K562 (cell line): ENCODE results near the gene TNFSF13. TPM values are rescaled to one million over a fixed set of nuclear protein-coding genes. Genes with fewer than 3 reads are reported as not detected.
A peak's percentile ranks its signal among the peaks of the same experiment; 100 is the strongest.

ENCODE experiments used
- CEBPG ChIP-seq, 3 experiments: fragments of 200-800 bp in 1 of 3; sonication (Bioruptor generic) in 1 of 3; sonication (generic) in 1 of 3; formaldehyde crosslinking in 1 of 3; IDR thresholded peaks in 2 of 3; conservative IDR thresholded peaks in 1 of 3; 2 replicates each; pipeline versions ENCODE4 v1.6.1 to v1.8.0; 2016 to 2022; ENCODE audit warnings: missing compliant biosample characterization in 2 of 3, missing genetic modification characterization in 2 of 3, mild to moderate bottlenecking in 1 of 3, missing genetic modification reagents in 1 of 3
- ERF ChIP-seq: fragments of 450-650 bp; formaldehyde crosslinking; IDR thresholded peaks from 2 replicates; pipeline ENCODE4 v1.4.0; 2020; ENCODE audit warnings: mild to moderate bottlenecking, mixed read lengths
- KDM1A ChIP-seq, 2 experiments: fragments of 450-650 bp; IDR thresholded peaks; 2 replicates each; pipeline ENCODE4 v1.6.1; 2016; ENCODE audit warnings: mild to moderate bottlenecking in 2 of 2
- MAFG ChIP-seq: fragments of 450-650 bp; conservative IDR thresholded peaks from 2 replicates; pipeline ENCODE4 v1.6.1; 2016; ENCODE audit warnings: missing genetic modification characterization, missing compliant biosample characterization
- MIER1 ChIP-seq: fragments of 450-650 bp; IDR thresholded peaks from 2 replicates; pipeline ENCODE4 v1.6.1; 2016; ENCODE audit warnings: antibody characterized with exemption, mild to moderate bottlenecking, low read depth
- PBX2 ChIP-seq, 2 experiments: IDR thresholded peaks in 1 of 2; conservative IDR thresholded peaks in 1 of 2; 2 replicates each; pipeline ENCODE4 v1.6.1; 2016; ENCODE audit warnings: low read depth in 2 of 2, mild to moderate bottlenecking in 1 of 2, missing compliant biosample characterization in 1 of 2, missing genetic modification characterization in 1 of 2, moderate library complexity in 1 of 2
- PHB ChIP-seq: fragments of 250-450 bp; sonication (Bioruptor Pico); IDR thresholded peaks from 2 replicates; pipeline ENCODE4 v1.5.0; 2021
- POU5F1 ChIP-seq: fragments of 150-350 bp; IDR thresholded peaks from 2 replicates; pipeline ENCODE4 v1.6.1; 2014; ENCODE audit warnings: borderline replicate concordance, low read length, low read depth, mild to moderate bottlenecking; ENCODE audit not compliant: partially characterized antibody
- RFX5 ChIP-seq: IDR thresholded peaks from 2 replicates; pipeline ENCODE4 v1.6.1; 2011; ENCODE audit warnings: low read depth, mild to moderate bottlenecking, improper control_type of control experiment, low read length
- SAFB2 ChIP-seq: fragments of 200-400 bp; formaldehyde crosslinking; IDR thresholded peaks from 2 replicates; pipeline ENCODE4 v1.6.1; 2018; ENCODE audit warnings: borderline replicate concordance, low read length, low read depth, moderate library complexity; ENCODE audit not compliant: severe bottlenecking
- SMAD2 ChIP-seq: fragments of 150-350 bp; IDR thresholded peaks from 2 replicates; pipeline ENCODE4 v1.6.1; 2014; ENCODE audit warnings: low read depth, mild to moderate bottlenecking, low read length
- ZNF263 ChIP-seq: sonication (generic); formaldehyde crosslinking; IDR thresholded peaks from 2 replicates; pipeline ENCODE4 v1.8.0; 2022; ENCODE audit warnings: mild to moderate bottlenecking, missing genetic modification reagents, borderline replicate concordance
- ZNF280B ChIP-seq: fragments of 250-450 bp; sonication (Bioruptor Pico); IDR thresholded peaks from 2 replicates; pipeline ENCODE4 v1.5.1; 2021; ENCODE audit warnings: mild to moderate bottlenecking
- ZNF3 ChIP-seq: fragments of 250-450 bp; sonication (Bioruptor Pico); IDR thresholded peaks from 2 replicates; pipeline ENCODE4 v1.5.0; 2021; ENCODE audit warnings: mild to moderate bottlenecking, moderate library complexity
- ZNF384 ChIP-seq: IDR thresholded peaks from 2 replicates; pipeline ENCODE4 v1.6.1; 2012; ENCODE audit warnings: low read depth, low read length, improper control_type of control experiment
- polyA plus RNA-seq, 8 experiments: library from polyadenylated mRNA; depleted of rRNA in 4 of 8; stranded (reverse) in 5 of 8; unstranded in 3 of 8; fragments of >200 nt; fragmentation: Nextera tagmentation in 2 of 8; fragmentation: Illumina TruSeq in 1 of 8; extraction: Ambion mirVana in 2 of 8; extraction: Trizol in 1 of 8; gene quantifications; 2 replicates each; pipeline versions ENCODE4 v1.2.1 to v1.2.3, GENCODE V29; 2011 to 2014; ENCODE audit warnings: inconsistent platforms in 1 of 8, missing spikeins in 1 of 8
- total RNA-seq, 7 experiments: library from RNA; depleted of rRNA in 6 of 7; stranded (reverse); fragments of >200 nt in 6 of 7; fragmentation: Illumina TruSeq in 2 of 7; extraction: Trizol in 2 of 7; gene quantifications; 2 replicates each; pipeline versions ENCODE4 v1.2.1 to v1.2.3, GENCODE V29; 2011 to 2021; ENCODE audit warnings: low replicate concordance in 1 of 7
- TF ChIP-seq, protein P1 (sequence below): conservative IDR thresholded peaks from 2 replicates; pipeline ENCODE4 v1.6.1; 2011; ENCODE audit warnings: low read depth, mild to moderate bottlenecking, low read length; ENCODE audit not compliant: control insufficient read depth
- TF ChIP-seq, protein P2 (sequence below): sonication (generic); formaldehyde crosslinking; IDR thresholded peaks from 2 replicates; pipeline ENCODE4 v1.8.0; 2023; ENCODE audit warnings: mild to moderate bottlenecking, missing genetic modification reagents

The TNFSF13 gene
- total and polyA plus RNA-seq, 9 of the 15 experiments (the other 6 are each of a cell fraction or from before 2014, with no cell fraction given): 0.04 to 0.51 (median 0.19) TPM; not detected in 1

DNA sequence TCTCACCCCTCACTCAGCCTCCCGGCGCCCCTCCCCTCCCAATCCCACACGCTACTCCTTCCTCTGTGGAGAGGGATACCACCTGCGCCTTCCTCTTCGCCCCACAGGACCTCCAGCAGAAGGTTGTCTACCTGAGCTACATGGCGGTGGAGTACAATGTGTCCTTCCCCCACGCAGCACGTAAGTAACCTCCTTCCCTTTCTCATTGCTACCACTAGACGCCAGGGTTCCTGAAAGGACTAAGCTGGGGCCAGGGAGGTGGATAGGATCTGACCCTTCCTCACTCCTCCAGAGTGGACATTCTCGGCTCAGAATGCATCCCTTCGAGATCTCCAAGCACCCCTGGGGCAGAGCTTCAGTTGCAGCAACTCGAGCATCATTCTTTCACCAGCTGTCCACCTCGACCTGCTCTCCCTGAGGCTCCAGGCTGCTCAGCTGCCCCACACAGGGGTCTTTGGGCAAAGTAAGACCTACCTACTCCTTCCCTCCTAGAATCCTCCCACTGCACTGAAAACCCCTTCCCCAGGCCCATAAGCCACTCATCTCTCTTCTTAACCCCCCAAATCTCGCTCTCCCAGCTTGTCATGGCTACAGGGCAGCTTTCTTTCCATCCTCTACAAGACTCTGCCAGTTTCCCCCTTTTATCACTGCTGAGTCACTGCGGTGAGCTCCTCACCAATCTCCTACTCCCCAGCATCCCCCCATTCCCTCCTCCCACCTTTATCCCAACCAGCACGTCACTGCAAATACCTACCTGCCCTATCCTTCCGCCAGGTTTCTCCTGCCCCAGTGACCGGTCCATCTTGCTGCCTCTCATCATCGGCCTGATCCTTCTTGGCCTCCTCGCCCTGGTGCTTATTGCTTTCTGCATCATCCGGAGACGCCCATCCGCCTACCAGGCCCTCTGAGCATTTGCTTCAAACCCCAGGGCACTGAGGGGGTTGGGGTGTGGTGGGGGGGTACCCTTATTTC, 22.3 kb downstream of the TNFSF13 start (continued):
- TF ChIP-seq, protein P1, sequence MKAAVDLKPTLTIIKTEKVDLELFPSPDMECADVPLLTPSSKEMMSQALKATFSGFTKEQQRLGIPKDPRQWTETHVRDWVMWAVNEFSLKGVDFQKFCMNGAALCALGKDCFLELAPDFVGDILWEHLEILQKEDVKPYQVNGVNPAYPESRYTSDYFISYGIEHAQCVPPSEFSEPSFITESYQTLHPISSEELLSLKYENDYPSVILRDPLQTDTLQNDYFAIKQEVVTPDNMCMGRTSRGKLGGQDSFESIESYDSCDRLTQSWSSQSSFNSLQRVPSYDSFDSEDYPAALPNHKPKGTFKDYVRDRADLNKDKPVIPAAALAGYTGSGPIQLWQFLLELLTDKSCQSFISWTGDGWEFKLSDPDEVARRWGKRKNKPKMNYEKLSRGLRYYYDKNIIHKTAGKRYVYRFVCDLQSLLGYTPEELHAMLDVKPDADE: no peak
- TF ChIP-seq CEBPG (CRISPR knock-in tag; IDR thresholded peaks at IDR 0.05) (no peak), CEBPG (tag; conservative IDR thresholded peaks at IDR 0.05 in 1 of 2, IDR thresholded peaks at IDR 0.05 in 1 of 2) (no peak), SAFB2 (no peak), ZNF384 (no peak), MAFG (tag) (peak; percentile 81), KDM1A (IDR thresholded peaks at IDR 0.05) (peak; percentile 29 to 74; a peak in 3 of 4 replicates), ZNF280B (no peak), POU5F1 (no peak), SMAD2 (no peak), ZNF263 (peak; percentile 86; the same call in 1 of the 2 replicates), ERF (CRISPR knock-in tag) (no peak), PBX2 (CRISPR knock-in tag; IDR thresholded peaks at IDR 0.05; ENCODE audit: low read depth) (no peak), PBX2 (tag; conservative IDR thresholded peaks at IDR 0.05; ENCODE audit: low read depth) (no peak), MIER1 (no peak), ZNF3 (no peak), PHB (CRISPR knock-in tag) (no peak), RFX5 (no peak)
- TF ChIP-seq, protein P2, sequence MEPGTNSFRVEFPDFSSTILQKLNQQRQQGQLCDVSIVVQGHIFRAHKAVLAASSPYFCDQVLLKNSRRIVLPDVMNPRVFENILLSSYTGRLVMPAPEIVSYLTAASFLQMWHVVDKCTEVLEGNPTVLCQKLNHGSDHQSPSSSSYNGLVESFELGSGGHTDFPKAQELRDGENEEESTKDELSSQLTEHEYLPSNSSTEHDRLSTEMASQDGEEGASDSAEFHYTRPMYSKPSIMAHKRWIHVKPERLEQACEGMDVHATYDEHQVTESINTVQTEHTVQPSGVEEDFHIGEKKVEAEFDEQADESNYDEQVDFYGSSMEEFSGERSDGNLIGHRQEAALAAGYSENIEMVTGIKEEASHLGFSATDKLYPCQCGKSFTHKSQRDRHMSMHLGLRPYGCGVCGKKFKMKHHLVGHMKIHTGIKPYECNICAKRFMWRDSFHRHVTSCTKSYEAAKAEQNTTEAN (CRISPR knock-in tag): no peak
